Measurements from ENCODE around the gene CENPX. TPM values are rescaled to one million over a fixed set of nuclear protein-coding genes. Genes with fewer than 3 reads are reported as not detected.

CENPX gene
- total and polyA plus RNA-seq, 2 of the 13 experiments (the other 11 are each of a cell fraction or from before 2014, with no cell fraction given): 92.7 to 170 TPM

GRCh38 chr17:82008941-82009405 is 13.7 kb downstream of the CENPX start:
- Histone ChIP-seq H3K27ac (ENCODE audit: extremely low read length, insufficient read depth, low read length) (no peak overlapping the region), H3K36me3 (replicated peaks in 1 of 2; ENCODE audit: control insufficient read depth in 1 of 2, insufficient read depth in 2 of 2, low read length in 2 of 2) (peaks cover 44 to 62% of the 10 kb centered on the region in 2 experiments), H3K4me3 (replicated peaks in 1 of 3; ENCODE audit: insufficient read depth in 1 of 3, low read depth in 2 of 3, low read length in 3 of 3) (no peak overlapping the region), H2AFZ (ENCODE audit: low read length) (no peak overlapping the region), H3K4me2 (ENCODE audit: low read depth, low read length) (no peak overlapping the region), H3K27me3 (ENCODE audit: control insufficient read depth in 1 of 2, insufficient read depth in 2 of 2, low read length in 2 of 2) (no peaks in the 10 kb centered on the region), H3K79me2 (ENCODE audit: insufficient read depth, low read length) (peaks cover 25% of the 10 kb centered on the region), H3K4me1 (ENCODE audit: insufficient read depth, low read length) (peaks cover 72% of the 10 kb centered on the region), H3K9me3 (ENCODE audit: low read length) (no peaks in the 10 kb centered on the region), H4K20me1 (ENCODE audit: insufficient read depth, low read length) (no peaks in the 10 kb centered on the region), H3K9ac (ENCODE audit: insufficient read depth, low read depth, low read length) (no peak overlapping the region)
- FAIRE-seq: no peak
- in situ Hi-C loops (cut with HindIII; ENCODE audit: extremely low pct_ligation_motif_present, low pct_unique_long_range_greater_than_20kb) (no loop called here), intact Hi-C loops (cut with micrococcal nuclease; ENCODE audit: unreplicated experiment) (no loop called here)
- no peak for DNase-seq (ENCODE audit: low spot score)
- no TSS peak for BruUV-seq (replicated peaks)
- CTCF ChIA-PET (ENCODE audit: low intra/inter-chr PET ratio, low total read pairs): no interaction called here
- no peak for ATAC-seq
- POLR2A ChIA-PET: interaction anchor here (1.5 to 1.9 kb wide), 4 partner anchors 8 to 17 kb away, joined by 7 to 9 read pairs (median 8); no protein-coding TSS in a partner anchor
- 97% methylated on average over 20 of the region's 28 CpGs for WGBS (ENCODE audit: low lambda C conversion rate)
- no peak for TF ChIP-seq ZNF780A (CRISPR knock-in tag; IDR thresholded peaks at IDR 0.05)
- no peak for TF ChIP-seq HNF1B (CRISPR knock-in tag; IDR thresholded peaks at IDR 0.05)
- TF ChIP-seq PLRG1 (conservative IDR thresholded peaks at IDR 0.05): no peak
- peak; percentile 57 for TF ChIP-seq SRSF1 (optimal IDR thresholded peaks at IDR 0.05; ENCODE audit: low read depth, low read length)
- no peak for TF ChIP-seq ZNF230 (CRISPR knock-in tag; IDR thresholded peaks at IDR 0.05)
- TF ChIP-seq HOXA9 (CRISPR knock-in tag; IDR thresholded peaks at IDR 0.05; ENCODE audit: borderline replicate concordance): no peak
- TF ChIP-seq TSC22D2 (CRISPR knock-in tag; IDR thresholded peaks at IDR 0.05; ENCODE audit: borderline replicate concordance): no peak
- TF ChIP-seq POLR2G (IDR thresholded peaks at IDR 0.05; ENCODE audit: low read depth, low read length): 0 out of 2 replicates have a peak, but pooled peaks have one; percentile 0
- TF ChIP-seq ESRRA (CRISPR knock-in tag; IDR thresholded peaks at IDR 0.05; ENCODE audit: low read depth): no peak
- TF ChIP-seq SKI (IDR thresholded peaks at IDR 0.05; ENCODE audit: partially characterized antibody): no peak
- TF ChIP-seq PATZ1 (CRISPR knock-in tag; IDR thresholded peaks at IDR 0.05): no peak
- peak; percentile 38; the same call in 1 of the 2 replicates for TF ChIP-seq TARDBP (CRISPR knock-in tag; IDR thresholded peaks at IDR 0.05)
- TF ChIP-seq AKAP8 (CRISPR knock-in tag; IDR thresholded peaks at IDR 0.05): peak; percentile 97; the same call in 1 of the 2 replicates
- TF ChIP-seq ETS1 (CRISPR knock-in tag; IDR thresholded peaks at IDR 0.05): no peak
- no peak for TF ChIP-seq ZNF776 (CRISPR knock-in tag; IDR thresholded peaks at IDR 0.05)
- TF ChIP-seq HNRNPL (IDR thresholded peaks at IDR 0.05; ENCODE audit: low read depth, low read length): peak; percentile 96
- TF ChIP-seq NFE2L2 (IDR thresholded peaks at IDR 0.05; ENCODE audit: low read length): no peak
- no peak for TF ChIP-seq PLSCR1 (CRISPR knock-in tag; IDR thresholded peaks at IDR 0.05; ENCODE audit: borderline replicate concordance)
- TF ChIP-seq TOE1 (CRISPR knock-in tag; IDR thresholded peaks at IDR 0.05): no peak
- no peak for TF ChIP-seq PAF1 (CRISPR knock-in tag; IDR thresholded peaks at IDR 0.05)

Data from HepG2 (cell line).